HG02610 (cell line): ENCODE results near the gene RASA2.
"Not testable (repeated sequence)": the region's sequence is repeated elsewhere in the genome, so short reads cannot be mapped to it uniquely, and the experiment has no call there.

ENCODE experiments used
- ATAC-seq: cut with Tn5 transposase; IDR thresholded peaks from one replicate; pipeline ENCODE4 v1.9.1; 2021; ENCODE audit warnings: mild to moderate bottlenecking, moderate library complexity; ENCODE audit not compliant: unreplicated experiment

RASA2 gene

GRCh38 chr3:141628868-141629441, 142.1 kb downstream of the RASA2 start:
- not testable (repeated sequence) for ATAC-seq

- no peak for ATAC-seq
These were observed 143.1 kb downstream of the RASA2 start for GRCh38 chr3:141629976-141630375.

GRCh38 chr3:141632779-141633374, 146.1 kb downstream of the RASA2 start:
- no peak for ATAC-seq

GRCh38 chr3:141642215-141642614, 155.4 kb downstream of the RASA2 start:
- no peak for ATAC-seq

- no peak for ATAC-seq
These were observed 156.6 kb downstream of the RASA2 start for GRCh38 chr3:141643391-141643790.

GRCh38 chr3:141643796-141644195, 157.0 kb downstream of the RASA2 start:
- ATAC-seq = no peak

- ATAC-seq = peak; percentile 72
These were observed 158.1 kb downstream of the RASA2 start for GRCh38 chr3:141644931-141645330.

GRCh38 chr3:141646760-141647561, 160.1 kb downstream of the RASA2 start:
- no peak for ATAC-seq

- ATAC-seq = no peak
These were observed 160.7 kb downstream of the RASA2 start for GRCh38 chr3:141647562-141647915.

GRCh38 chr3:141648055-141648910, 161.5 kb downstream of the RASA2 start:
- no peak for ATAC-seq

- no peak for ATAC-seq
These were observed 163.0 kb downstream of the RASA2 start for GRCh38 chr3:141649871-141650270.

- no peak for ATAC-seq
These were observed 164.0 kb downstream of the RASA2 start for GRCh38 chr3:141650783-141651182.

- no peak for ATAC-seq
These were observed 164.6 kb downstream of the RASA2 start for GRCh38 chr3:141651409-141651808.

- ATAC-seq = no peak
These were observed 165.5 kb downstream of the RASA2 start for GRCh38 chr3:141652349-141652748.

GRCh38 chr3:141653847-141654246, 167.0 kb downstream of the RASA2 start:
- no peak for ATAC-seq

- ATAC-seq = no peak
These were observed 169.0 kb downstream of the RASA2 start for GRCh38 chr3:141655801-141656200.

- no peak for ATAC-seq
These were observed 169.9 kb downstream of the RASA2 start for GRCh38 chr3:141656771-141657170.

- ATAC-seq = no peak
These were observed 170.7 kb downstream of the RASA2 start for GRCh38 chr3:141657516-141657915.

GRCh38 chr3:141659821-141660613, 173.2 kb downstream of the RASA2 start:
- no peak for ATAC-seq

GRCh38 chr3:141660614-141660947, 173.8 kb downstream of the RASA2 start:
- ATAC-seq = no peak
